GM15510 (cell line): ENCODE data around the gene FCRLB.

ENCODE experiments used
- POLR2A ChIP-seq: IDR thresholded peaks from 3 replicates; pipeline ENCODE4 v1.6.1; 2011; ENCODE audit warnings: borderline replicate concordance; ENCODE audit not compliant: insufficient read length; ENCODE audit errors: extremely low read depth

Gene FCRLB

DNA sequence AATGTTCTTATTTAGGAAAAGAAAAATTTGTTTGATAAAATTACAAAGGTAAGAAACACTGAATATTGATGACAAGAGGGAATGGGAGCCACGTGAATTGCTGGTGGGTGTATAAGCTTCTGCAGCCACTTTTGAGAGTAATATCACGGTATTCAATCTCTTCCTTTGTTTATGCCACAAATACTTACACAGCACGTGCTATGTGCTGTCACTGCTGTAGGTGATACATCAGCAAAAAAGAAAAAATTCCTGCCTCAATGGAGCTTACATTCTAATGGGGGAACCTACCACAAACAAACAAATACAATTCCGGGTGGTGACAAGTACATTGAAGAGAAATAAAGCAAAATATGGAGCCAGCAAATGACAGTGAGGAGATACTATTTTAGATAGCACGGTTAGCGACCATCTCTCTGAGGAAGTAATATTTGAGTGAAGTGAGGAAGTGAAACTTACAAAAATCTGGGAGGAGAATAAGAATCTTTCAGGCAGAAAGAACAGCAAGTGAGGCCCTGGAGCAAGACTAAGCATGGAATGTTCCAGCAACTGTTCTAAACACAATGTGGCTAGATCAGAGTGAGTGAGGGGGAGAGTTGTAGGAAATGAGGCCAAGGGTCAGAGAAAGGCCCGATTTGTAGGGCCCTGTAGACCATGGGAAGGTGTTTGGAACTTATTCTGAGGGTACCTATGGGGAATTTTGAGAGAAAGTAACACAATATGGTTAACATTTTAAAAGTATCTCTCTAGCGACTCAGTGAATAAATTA, 2.6 kb upstream of the FCRLB start:
- no peak for TF ChIP-seq POLR2A

DNA sequence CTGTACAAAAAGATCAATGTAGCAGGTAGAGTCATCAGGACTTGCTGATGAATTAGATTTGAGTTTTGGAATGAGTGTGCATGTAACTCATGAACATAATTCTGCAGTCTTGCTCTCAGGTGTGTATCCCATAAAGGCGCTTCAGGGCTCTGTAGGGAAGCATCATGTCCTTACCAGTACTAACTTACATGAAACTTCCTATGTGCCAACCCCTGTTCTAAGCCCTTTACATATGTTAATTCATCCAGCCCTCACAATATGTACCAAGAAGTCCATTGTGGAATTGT, 2.1 kb upstream of the FCRLB start:
- no peak for TF ChIP-seq POLR2A

DNA sequence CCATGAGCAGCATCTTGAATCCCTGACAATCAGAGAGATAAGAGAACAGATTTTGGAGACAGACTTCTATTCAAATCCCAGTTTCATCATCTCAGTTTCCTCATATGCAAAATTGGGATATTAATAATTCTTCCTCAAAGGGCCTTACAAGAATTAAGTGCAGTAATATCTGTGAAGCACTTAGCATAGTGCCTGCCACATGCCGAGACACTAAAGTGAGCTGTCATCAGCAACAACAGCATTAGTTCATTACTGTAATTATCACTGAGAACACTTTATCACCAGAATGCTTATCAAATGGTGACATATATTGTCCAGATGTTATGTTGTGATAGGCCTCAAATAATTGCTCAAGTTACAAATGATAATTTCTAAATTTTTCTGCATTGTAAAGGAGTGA, 922 bp upstream of the FCRLB start:
- TF ChIP-seq POLR2A: no peak

DNA sequence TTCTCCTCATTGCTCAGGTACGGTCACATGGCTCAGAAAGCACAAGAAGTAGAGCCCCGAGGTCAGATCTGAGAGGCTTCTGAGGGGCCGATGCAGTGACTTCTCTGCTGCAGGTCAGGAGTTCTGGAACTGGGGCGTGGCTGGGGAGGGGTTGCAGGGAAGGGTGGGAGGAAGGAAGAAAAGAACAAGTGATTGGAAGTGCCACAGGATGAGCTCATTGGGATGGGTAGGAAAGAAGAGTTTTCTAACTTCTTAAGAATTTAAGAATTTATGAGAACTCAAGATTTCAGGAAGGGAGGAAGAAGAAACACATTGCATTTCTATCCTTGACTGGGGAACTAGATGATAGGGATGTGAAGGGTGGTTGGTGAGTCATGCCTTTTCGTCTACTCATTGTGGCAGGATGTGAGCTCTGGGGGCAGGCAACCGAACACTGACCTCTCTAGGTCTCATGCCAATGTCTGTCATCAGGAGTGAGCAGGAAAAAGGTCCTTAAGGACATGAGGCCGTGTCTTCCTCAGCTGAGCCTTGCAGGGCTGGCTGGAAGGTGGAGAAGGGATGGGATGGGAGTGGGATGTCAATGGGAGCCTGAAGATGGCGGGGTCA, 497 bp downstream of the FCRLB start:
- TF ChIP-seq POLR2A: no peak

DNA sequence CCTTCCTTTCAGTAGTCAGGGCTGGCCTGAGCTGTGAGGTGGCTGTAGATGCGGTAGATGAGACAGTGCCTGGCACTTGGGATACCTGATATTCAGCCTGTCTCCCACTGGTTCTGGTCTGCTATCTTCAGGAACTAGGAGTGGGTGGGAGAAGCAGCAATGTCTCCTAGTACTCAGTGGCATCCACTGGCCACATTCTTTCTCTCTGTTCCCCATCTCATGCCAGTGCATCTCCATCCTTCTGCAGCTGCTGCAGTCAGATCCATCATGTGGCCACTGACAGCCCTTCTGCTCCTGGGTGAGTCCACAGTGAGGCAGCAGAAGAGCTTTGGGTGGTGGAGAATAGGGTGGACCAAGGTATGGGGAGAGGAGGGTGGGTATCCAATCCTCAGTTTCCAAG, 1.1 kb downstream of the FCRLB start:
- no peak for TF ChIP-seq POLR2A

DNA sequence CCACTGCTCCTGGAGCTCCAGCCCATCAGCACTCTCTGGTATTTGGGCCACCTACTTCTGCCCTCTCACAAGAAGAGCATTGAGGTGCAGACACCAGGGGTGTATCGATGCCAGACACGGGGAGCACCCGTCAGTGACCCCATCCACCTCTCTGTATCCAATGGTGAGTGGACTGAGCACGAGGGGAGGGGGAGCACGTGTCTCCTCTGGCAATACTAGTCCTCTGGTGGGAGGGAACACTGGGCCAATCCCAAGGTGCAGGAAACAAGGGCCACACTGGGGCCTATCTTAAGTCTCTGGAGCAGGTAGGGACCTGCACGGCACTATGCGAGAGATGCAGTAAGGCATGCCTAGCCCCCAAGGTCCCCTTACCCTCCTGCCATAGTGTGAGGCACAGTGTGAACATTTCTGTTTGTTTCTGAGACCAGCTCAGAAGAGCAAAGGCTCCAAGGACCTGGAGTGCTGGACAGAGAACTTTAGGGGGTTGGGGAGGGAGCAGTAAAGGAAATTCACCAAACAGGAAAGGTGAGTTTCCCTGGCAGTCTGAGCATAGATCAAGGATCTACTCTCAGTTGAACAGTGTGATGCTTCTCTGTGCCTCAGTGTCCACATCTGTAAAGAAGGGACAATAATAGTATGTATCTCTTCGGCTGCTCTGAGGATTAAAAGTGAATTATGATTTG, 2.3 kb downstream of the FCRLB start:
- TF ChIP-seq POLR2A: no peak

DNA sequence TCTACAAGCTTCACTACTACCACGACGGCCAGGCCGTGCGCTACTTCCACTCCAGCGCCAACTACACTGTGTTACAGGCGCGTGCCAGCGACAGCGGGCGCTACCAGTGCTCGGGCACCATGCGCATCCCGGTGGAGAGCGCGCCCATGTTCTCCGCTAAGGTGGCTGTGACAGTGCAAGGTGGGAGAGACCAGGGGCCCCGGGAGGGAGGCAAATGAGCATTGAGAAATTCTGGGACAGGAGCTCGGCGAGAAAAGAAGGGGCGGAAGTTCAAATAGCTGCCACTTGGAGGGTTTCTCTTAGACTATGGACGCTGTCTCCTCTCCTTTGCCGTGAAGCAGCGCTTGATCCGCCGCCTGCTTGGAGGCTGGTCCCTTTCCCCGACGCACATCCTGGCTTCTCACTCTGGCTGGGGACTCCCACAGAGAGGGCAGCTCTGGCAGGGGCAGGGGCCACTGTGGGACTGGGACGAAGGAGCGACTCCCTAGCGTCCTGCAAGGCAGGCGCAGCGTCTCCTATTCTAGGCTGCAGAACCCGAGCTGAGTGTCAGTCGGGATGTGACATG, 4.6 kb downstream of the FCRLB start:
- TF ChIP-seq POLR2A: peak; percentile 27

DNA sequence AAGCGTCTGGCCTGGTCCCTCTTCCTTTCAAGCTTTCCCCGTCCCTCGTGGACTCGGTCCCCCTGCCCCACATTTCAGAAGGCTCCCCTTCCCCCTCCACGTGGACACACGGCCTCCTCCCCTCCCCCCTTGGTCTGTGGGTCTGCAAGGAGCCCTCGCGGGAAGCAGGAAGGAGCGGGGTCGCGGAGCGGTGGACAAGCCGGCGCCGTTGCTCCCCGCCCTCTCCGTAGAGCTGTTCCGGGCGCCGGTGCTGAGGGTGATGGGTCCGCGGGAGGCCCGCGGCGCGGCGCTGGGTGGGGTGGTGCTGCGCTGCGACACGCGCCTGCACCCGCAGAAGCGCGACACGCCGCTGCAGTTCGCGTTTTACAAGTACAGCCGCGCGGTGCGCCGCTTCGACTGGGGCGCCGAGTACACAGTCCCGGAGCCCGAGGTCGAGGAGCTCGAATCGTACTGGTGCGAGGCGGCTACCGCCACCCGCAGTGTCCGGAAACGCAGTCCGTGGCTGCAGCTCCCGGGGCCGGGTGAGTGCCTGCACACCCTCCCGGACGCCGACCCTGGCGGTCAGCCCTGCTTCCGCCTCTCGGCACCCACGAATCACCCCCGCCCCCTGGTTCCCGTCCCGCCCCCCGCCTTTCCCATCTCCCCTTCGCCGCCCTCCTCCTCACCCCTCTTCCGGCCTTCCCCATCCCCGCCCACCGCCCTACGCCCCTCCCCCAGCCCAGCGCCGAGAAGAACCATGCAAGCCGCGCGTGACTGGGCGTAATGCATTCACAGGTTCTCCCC, 5.3 kb downstream of the FCRLB start:
- TF ChIP-seq POLR2A: peak; percentile 89

DNA sequence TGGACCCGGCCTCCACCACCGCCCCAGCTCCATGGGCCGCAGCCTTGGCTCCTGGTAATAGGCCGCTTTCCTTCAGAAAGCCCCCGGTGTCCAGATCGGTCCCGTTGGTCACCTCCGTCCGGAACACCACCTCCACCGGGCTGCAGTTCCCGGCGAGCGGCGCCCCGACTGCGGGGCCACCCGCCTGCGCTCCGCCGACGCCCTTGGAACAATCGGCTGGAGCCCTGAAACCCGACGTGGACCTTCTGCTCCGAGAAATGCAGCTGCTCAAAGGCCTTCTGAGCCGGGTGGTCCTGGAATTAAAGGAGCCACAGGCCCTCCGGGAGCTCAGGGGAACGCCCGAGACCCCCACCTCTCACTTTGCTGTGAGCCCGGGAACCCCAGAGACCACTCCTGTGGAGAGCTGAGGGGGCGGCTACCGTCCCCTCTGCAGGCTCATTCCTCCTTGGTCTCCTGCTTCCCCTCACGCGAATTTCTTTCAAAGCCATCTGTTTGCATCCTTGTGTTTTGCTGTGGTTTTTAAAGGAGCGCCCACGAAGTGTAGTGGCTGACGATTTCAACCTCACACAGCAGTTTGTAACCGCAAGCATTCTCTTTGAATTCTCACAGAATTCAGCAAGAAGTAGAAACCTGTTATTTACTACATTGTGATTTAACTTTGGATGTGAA, 6.0 kb downstream of the FCRLB start:
- TF ChIP-seq POLR2A: no peak

DNA sequence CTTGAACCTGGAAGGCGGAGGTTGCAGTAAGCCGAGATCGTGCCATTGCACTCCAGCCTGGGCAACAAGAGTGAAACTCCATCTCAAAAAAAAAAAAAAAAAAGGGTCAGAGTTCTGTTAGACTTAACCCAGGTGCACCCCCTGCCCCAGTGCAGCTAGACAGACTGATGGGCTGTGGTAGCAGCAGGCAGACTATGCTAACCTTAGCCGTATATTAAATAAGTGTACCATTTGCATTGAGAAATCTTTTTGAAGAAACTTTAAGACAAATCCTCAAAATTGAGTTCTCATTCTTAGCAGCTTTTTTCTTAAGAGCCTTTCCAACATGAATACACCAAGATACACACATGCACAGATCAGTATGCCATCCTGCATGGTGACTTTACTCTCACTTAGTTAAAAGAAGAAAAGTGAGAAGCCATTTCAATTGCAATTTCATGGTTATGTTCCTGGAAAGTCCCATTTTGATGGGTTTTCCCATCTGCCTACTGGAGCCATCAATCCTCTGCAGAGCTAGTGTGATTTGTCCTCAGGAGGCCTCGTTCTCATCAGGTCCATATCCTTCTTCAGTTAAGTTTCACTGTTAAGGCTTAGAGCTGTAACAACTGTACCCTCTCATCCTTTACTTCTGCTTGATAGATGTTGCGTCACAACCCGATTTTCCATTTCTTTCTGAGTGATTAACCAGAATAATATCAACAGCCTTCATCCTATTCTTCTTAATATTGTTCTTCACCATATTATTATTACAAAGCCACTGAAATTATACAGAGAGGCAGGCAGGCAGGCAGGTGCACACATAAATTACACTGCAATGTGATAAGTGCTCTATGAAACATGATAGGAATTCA, 7.3 kb downstream of the FCRLB start:
- no peak for TF ChIP-seq POLR2A

DNA sequence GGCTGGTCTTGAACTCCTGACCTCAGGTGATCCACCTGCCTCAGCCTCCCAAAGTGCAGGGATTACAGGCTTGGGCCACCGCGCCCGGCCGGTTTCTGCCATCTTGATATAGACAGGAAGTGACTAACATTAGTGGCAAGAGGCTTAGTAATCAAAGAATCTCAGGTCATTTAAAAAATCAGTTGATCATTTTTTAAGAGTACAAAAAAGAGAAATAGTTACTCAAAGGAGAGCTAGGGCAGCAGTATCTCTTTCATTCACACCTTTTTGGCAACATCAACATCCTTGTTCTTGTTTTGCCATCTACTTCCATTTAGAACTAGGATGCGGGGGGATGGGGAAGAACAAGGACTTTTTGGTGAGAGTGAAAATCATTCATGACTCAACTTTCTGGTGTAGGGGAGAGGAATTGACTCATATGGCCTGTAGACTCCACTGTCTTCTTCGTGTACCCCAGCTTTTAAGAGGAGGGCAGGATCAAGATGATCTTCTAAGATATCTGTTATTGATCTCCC, 8.8 kb downstream of the FCRLB start:
- no peak for TF ChIP-seq POLR2A

DNA sequence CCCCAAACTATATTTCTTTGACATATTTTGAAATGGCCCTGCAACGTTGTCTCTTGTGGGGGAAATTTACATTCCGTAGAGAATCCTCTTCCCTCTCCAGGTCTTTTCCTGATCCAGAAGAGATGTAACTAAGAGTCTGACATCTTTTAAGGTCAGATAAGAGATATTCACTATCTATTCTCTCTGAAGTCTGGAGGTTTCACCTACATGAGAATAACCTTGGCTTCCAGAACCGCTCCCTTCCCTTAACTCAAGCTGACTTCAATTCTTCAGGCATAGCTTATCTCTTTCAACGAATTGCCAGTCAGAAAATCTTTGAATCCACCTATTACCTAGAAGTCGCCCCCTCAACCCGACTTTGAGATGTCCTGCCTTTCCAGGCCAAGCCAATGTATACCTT, 9.9 kb downstream of the FCRLB start:
- no peak for TF ChIP-seq POLR2A

DNA sequence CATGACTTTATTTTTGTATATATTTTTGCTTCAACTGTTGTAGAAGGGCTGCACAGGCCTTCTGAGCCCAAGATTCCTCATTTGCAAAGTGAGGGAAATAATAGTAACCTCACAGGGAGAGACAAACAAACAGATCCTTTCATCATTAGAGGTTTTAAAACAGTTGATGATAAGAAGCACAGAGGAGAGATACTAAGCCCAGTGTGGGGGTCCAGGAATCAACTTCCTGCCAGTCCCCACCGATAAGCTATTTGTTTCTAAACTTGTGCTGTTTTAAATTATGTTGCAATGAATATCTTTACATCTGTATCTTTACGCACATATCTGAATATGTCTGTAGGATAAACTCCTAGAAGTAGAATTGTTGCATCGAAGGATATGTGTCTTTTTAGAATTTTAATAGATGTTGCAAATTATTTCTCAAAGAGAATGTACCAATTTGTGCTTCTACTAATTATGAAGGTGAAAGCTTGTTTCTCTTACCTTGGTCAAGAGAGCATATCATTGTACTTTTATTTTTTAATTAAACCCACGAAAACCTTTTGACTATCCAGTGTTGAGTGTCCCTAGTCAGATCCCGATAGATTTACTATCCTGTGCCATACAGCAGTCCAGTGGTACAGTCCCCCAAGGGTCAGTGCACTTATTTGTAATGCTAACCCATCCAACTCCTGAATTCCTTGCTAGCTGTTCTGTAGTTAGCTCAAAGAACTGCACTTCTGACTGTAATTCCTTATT, 10.8 kb downstream of the FCRLB start:
- no peak for TF ChIP-seq POLR2A

DNA sequence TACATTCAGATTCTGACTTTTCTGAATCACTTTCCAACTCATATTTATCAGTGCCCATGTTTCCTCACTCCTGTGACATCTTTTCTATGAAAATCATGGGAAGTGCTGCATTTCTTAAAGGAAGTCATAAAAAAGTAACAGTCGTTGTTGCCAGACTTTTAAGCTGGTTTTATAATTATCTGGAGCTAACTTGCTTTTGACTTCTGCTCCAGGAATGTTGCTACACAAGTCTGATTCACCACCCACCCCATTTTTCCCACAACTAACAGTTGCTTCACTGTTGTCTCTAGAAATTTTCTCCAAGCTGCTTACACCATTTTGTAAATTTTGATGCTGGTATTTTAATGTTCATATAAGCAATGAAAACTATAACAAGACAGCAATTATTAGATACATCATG, 12.2 kb downstream of the FCRLB start:
- no peak for TF ChIP-seq POLR2A

DNA sequence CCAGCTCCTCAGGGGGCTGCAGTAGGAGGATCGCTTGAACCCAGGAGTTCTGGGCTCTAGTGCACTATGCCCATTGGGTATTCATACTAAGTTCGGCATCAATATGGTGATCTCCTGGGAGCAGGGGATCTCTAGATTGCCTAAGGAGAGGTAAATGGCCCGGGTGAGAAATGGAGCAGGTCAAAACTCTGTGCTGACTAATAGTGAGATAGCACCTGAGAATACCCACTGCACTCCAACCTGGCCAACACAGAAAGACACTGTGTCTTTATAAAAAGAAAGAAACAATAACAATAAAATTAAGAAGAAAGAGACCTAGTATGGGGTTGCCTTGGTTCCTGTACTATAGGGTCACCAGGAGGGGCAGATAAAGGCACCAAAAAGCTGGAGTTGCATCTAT, 14.5 kb downstream of the FCRLB start:
- TF ChIP-seq POLR2A: no peak
